Measurements from ENCODE around the gene AZIN2. TPM values are rescaled to one million over a fixed set of nuclear protein-coding genes. Genes with fewer than 3 reads are reported as not detected.

AZIN2 gene
- total and polyA plus RNA-seq, 2 of the 13 experiments (the other 11 are each of a cell fraction or from before 2014, with no cell fraction given) = 1.7 to 3.5 TPM

- TF ChIP-seq, protein P1, sequence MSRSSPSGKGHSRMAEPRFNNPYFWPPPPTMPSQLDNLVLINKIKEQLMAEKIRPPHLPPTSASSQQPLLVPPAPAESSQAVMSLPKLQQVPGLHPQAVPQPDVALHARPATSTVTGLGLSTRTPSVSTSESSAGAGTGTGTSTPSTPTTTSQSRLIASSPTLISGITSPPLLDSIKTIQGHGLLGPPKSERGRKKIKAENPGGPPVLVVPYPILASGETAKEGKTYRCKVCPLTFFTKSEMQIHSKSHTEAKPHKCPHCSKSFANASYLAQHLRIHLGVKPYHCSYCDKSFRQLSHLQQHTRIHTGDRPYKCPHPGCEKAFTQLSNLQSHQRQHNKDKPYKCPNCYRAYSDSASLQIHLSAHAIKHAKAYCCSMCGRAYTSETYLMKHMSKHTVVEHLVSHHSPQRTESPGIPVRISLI (CRISPR knock-in tag; IDR thresholded peaks at IDR 0.05; ENCODE audit: borderline replicate concordance) = peak; percentile 15; the same call in 1 of the 2 replicates
- TF ChIP-seq, protein P2, sequence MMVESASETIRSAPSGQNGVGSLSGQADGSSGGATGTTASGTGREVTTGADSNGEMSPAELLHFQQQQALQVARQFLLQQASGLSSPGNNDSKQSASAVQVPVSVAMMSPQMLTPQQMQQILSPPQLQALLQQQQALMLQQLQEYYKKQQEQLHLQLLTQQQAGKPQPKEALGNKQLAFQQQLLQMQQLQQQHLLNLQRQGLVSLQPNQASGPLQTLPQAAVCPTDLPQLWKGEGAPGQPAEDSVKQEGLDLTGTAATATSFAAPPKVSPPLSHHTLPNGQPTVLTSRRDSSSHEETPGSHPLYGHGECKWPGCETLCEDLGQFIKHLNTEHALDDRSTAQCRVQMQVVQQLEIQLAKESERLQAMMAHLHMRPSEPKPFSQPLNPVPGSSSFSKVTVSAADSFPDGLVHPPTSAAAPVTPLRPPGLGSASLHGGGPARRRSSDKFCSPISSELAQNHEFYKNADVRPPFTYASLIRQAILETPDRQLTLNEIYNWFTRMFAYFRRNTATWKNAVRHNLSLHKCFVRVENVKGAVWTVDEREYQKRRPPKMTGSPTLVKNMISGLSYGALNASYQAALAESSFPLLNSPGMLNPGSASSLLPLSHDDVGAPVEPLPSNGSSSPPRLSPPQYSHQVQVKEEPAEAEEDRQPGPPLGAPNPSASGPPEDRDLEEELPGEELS (CRISPR knock-in tag; IDR thresholded peaks at IDR 0.05) = peak; percentile 68; the same call in 1 of the 2 replicates
- peak; percentile 68; the same call in 1 of the 2 replicates for TF ChIP-seq ZNF780A (CRISPR knock-in tag; IDR thresholded peaks at IDR 0.05)
- TF ChIP-seq, protein P3, sequence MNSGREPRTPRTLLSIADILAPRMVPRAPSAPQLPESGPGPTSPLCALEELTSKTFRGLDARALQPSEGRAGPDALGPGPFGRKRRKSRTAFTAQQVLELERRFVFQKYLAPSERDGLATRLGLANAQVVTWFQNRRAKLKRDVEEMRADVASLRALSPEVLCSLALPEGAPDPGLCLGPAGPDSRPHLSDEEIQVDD (CRISPR knock-in tag; IDR thresholded peaks at IDR 0.05; ENCODE audit: borderline replicate concordance) = peak; percentile 94; the same call in 1 of the 2 replicates
- peak; percentile 86; the same call in 1 of the 2 replicates for TF ChIP-seq ZNF75D (CRISPR knock-in tag; IDR thresholded peaks at IDR 0.05; ENCODE audit: borderline replicate concordance)
- TF ChIP-seq FLYWCH1 (CRISPR knock-in tag; IDR thresholded peaks at IDR 0.05) = no peak
- TF ChIP-seq ZHX1 (CRISPR knock-in tag; IDR thresholded peaks at IDR 0.05; ENCODE audit: low read depth) = peak; percentile 72; the same call in 1 of the 2 replicates
- peak; percentile 56 for TF ChIP-seq ZNF143 (CRISPR knock-in tag; IDR thresholded peaks at IDR 0.05)
- TF ChIP-seq ZBTB38 (CRISPR knock-in tag; IDR thresholded peaks at IDR 0.05) = peak; percentile 85
- peak; percentile 8; the same call in 1 of the 2 replicates for TF ChIP-seq KDM1A (CRISPR knock-in tag; IDR thresholded peaks at IDR 0.05)
- peak; percentile 80 for TF ChIP-seq ATF7-NPFF (CRISPR knock-in tag; IDR thresholded peaks at IDR 0.05; ENCODE audit: low read depth)
- TF ChIP-seq HMG20A (CRISPR knock-in tag; IDR thresholded peaks at IDR 0.05; ENCODE audit: borderline replicate concordance) = no peak
- TF ChIP-seq, protein P4, sequence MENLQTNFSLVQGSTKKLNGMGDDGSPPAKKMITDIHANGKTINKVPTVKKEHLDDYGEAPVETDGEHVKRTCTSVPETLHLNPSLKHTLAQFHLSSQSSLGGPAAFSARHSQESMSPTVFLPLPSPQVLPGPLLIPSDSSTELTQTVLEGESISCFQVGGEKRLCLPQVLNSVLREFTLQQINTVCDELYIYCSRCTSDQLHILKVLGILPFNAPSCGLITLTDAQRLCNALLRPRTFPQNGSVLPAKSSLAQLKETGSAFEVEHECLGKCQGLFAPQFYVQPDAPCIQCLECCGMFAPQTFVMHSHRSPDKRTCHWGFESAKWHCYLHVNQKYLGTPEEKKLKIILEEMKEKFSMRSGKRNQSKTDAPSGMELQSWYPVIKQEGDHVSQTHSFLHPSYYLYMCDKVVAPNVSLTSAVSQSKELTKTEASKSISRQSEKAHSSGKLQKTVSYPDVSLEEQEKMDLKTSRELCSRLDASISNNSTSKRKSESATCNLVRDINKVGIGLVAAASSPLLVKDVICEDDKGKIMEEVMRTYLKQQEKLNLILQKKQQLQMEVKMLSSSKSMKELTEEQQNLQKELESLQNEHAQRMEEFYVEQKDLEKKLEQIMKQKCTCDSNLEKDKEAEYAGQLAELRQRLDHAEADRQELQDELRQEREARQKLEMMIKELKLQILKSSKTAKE (CRISPR knock-in tag; IDR thresholded peaks at IDR 0.05; ENCODE audit: borderline replicate concordance) = peak; percentile 41
- TF ChIP-seq, protein P5, sequence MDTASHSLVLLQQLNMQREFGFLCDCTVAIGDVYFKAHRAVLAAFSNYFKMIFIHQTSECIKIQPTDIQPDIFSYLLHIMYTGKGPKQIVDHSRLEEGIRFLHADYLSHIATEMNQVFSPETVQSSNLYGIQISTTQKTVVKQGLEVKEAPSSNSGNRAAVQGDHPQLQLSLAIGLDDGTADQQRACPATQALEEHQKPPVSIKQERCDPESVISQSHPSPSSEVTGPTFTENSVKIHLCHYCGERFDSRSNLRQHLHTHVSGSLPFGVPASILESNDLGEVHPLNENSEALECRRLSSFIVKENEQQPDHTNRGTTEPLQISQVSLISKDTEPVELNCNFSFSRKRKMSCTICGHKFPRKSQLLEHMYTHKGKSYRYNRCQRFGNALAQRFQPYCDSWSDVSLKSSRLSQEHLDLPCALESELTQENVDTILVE (CRISPR knock-in tag; IDR thresholded peaks at IDR 0.05) = no peak; the same call in 1 of the 2 replicates
- peak; percentile 62; the same call in 1 of the 2 replicates for TF ChIP-seq CREBL2 (CRISPR knock-in tag; IDR thresholded peaks at IDR 0.05; ENCODE audit: borderline replicate concordance)
- TF ChIP-seq, protein P6, sequence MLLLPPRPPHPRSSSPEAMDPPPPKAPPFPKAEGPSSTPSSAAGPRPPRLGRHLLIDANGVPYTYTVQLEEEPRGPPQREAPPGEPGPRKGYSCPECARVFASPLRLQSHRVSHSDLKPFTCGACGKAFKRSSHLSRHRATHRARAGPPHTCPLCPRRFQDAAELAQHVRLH (CRISPR knock-in tag; IDR thresholded peaks at IDR 0.05; ENCODE audit: borderline replicate concordance, low read depth) = peak; percentile 97; the same call in 1 of the 2 replicates
Observed at GRCh38 chr1:33036526-33037503, 44.1 kb upstream of the AZIN2 start, which contains the start of gene AK2 (continued).

Measured in HepG2 (cell line).